HG02588 (cell line): ENCODE measurements around the gene RDM1.
"Not testable (repeated sequence)": the region's sequence is repeated elsewhere in the genome, so short reads cannot be mapped to it uniquely, and the experiment has no call there.

Experiments
- ATAC-seq: cut with Tn5 transposase; IDR thresholded peaks from one replicate; pipeline ENCODE4 v1.9.1; 2021; ENCODE audit warnings: mild to moderate bottlenecking, moderate library complexity; ENCODE audit not compliant: unreplicated experiment

The RDM1 gene

DNA sequence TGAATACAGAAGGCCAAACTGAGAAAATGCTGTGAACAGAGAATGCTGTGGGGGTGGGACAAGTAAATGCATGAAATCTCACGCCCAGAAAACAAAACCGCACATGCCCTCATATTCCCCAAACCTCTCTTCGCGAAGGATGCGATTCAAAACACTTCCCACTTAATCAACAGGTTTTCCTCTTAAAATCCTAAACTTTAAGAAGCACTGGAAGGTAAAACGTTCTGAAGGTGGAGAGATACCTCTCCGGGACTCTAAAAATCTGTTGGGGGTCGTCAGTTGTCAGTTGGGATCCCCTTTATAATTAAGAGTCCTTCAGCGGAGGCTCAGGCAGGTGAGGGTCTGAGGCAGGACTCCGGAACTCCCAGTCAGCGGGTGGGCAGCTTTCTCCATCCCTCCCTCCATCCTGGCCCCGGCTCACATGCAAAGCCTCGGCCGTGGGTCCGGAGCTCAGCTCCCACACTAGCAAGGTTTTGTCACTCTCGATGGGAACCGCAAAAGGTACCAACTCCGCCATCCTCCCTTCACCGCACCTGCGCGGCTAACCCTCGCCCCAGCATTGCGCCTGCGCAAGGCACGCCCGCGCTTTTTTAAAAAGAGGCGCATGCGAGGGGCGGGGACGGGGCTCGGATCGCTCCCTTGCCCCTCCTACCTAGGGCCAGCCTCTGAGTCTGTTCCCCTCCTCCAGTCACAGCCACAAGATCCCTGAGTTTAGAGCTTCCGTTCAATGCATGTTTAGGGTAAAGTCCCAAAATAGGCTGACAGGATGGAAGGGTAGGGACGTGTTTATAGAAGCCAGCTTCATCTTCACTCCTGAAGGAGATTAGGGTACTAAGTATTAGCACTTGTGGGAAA is at the start of gene RDM1:
RDM1 (minus strand) TSS at position 563 of the 855 bp plus-strand sequence; CDS start at position 517, 46 bp downstream.
- ATAC-seq, result peak; percentile 68

DNA sequence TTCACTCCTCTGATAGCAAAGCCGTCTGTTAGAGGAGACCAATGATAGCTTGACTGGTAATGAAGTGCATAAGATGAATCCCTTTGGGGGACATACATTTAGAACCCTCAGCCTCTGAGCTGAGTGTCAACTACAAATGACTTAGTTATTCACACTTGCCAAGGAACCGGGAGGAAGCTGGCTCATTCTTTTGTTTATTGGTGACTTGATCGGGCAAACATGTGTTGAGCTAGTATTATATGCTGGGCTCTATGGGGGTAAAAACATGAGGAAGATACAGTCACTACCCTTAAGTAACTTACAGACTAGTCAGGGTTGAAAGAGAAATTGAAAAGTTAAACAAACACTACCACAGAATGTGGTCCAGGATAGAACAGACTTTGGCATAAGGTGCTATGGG is 47.8 kb upstream of the RDM1 start:
- no peak for ATAC-seq

DNA sequence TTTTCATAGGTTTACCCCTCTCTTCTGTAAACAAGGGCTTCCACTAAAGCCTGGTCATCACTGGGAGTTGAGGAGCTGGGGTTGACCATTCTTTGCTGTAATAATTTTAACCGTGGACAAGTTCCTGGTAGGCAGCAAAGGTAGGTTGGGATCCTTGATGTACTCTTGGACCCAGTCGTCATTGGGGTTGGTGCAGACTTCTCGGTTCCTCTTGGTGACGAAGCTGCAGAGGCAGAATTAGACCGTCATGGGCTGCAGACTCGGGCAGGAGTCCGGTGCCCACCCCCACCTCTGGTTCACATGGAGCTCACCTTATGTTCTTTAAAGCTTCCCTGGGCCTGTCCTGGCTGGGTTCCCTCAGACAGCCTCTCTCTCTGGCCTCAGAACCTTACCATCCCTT is 46.9 kb upstream of the RDM1 start:
- ATAC-seq, result no peak

DNA sequence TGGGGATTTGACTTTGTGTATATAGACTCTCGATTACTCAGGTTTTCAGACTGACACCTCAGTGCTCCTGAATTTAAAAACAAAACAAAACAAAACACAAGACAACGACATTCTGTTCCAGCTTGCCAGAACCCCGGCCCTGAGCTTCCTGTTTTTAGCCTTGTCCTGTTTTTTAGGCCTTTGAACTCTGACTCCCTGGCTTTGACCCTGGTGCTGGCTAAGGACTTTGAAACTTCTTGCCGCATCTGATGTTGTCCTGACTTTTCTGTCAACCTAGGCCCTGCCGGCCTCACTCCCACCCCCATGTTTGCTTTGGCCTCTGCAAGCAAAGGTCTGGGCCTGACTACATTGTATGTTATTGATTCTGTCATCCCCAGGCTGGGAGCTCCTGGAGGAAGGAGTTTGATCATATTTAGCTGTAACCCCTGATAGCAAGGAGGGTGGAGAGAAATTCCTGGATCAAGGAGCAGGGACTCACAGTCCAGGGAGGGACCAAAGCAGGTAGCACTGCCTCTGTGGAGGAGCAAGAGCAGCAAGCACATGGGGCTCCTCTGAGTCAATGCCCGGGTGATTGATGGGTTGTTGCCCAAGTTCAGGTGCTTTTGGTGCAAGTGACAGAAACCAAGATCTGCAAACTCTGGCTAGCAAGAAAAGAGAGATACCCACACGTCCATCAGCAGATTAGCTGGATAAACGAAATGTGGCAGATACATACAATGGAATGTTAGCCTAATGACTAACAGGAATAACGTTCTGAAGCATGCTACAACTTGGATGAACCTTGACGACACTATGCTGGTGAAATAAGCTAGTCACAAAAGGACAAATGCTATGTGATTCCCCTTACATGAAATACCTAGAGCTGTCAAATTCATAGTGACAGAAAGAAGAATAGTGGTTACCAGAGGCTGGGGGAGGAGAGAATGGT is 43.0 kb upstream of the RDM1 start:
- ATAC-seq, result no peak

GRCh38 chr17:35972945-35973332 is 42.4 kb upstream of the RDM1 start:
- no peak for ATAC-seq

DNA sequence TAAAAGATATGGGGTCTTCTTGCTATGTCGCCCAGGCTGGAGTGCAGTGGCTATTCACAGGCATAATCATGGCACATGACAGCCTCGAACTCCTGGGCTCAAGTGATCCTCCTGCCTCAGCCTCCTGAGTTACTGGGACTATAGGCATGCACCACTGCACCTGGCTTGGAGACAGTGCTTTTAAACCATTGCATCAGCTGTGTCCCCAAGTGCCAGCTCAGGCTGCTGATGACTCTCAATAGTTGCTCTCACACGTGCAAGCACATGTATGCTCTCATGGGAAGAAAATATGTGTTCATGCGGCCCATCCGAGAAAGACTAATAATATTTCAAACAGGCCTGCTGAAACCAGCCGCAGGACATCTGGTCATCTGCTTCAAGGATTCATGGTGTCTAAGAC is 42.0 kb upstream of the RDM1 start:
- no peak for ATAC-seq

- ATAC-seq, result no peak
Observed at GRCh38 chr17:35972066-35972465, 41.5 kb upstream of the RDM1 start.

DNA sequence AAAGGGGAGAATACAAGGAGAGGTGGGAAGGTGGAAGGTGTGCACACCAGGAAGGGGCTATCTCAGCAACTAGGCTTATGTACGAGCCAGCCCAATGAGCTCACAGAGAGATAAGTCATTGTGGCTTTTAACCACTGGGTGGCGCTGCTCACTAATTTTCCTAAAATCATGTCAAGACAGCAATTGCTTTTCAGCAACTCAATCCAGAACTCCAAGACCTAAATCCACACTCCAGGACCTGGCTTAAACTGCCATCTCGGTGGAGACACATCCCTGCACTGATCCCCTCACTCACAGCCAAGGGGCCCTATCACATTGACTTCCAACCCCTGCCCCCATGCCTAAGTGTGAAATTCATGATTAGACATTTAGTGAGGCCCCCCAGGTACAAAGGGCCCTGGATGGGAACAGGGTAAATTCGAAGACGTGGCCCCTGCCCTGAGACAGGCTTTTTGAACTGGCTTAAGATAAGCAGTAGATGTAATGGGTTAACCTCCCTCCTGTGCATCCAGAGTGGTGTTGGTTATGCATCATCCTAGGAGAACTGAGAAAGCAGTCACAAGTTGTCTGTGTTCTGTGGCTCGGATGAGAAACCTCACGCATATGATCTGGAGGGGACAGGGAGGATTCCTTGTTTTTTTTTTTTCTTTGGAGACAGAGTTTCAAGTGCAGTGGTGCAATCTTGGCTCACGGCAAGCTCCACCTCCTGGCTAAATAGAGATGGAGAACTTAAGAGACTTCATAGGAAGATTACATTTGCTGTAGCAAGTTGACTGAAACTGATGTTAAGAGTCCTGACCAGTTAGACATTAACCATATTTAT is 39.2 kb upstream of the RDM1 start:
- ATAC-seq, result no peak

- no peak for ATAC-seq
Observed at GRCh38 chr17:35968520-35969054, 38.0 kb upstream of the RDM1 start.

DNA sequence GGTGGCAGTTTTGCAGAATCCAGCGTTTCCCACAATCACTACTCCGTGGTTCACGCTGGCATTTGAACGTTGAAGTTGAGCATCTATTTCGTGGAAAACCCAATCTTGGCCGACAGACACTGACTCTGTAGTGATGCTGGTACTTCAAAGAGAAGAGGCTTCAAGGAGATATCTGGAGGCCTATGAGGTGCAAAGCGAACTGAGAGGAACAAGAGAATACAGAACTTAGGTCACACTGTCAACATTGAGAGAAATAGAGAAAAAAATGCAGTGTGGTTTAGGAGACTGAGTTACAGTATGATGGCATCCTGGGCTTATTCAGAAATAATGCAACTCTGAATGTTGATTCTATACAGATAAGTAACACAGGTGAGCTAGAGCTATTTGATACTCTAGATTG is 34.7 kb upstream of the RDM1 start:
- no peak for ATAC-seq

DNA sequence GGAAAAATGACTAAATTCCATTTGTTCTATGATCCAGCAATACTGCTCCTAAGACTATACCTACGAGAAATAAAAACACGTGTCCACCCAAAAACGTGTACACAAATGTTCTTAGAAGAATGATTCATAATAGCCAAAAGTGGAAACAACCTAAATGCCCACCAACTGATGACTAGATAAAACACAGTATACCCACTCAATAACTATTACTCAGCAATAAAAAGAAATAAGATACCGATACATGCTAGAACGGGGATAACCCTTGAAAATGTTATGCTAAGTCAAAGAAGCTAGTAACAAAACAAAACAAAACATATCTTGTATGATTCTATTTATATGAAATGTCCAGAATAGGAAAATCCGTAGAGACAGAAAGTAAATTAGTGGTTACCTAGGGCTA is 33.1 kb upstream of the RDM1 start:
- ATAC-seq, result no peak

DNA sequence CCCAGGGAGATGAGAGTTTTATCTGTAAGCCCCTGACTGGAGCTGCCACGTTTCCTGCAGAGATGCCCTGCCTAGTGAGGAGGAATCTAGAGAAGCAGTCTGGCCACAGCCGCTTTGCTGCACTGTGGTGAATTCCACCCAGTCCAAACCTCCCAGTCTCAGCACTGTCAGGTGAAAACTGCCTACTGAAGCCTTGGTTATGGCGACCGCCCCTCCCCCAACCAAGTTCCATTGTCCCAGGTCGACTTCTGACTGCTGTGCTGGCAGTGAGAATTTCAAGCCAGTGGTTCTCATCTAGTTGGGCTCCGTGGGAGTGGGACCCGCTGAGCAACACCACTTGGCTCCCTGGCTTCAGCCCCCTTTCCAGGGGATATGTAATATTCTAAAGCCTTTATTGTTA is 23.1 kb upstream of the RDM1 start:
- no peak for ATAC-seq

DNA sequence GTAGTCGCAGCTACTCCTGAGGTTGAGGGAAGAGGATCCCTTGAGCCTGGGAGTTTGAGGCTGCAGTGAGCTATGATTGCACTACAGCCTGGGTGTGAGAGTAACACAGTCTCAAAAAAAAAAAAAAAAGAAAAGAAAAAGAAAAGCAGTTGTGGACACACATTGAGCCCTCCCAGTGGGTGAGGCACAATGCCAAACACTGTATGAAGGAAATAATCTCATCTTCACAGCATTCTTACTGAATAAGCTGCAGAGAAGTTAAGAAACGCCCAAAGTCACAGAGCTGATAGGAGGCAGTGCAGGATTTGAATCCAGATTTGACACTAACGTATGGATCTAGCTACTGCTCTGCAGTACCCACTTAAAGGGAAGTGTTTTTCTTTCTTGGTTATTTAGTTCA is 18.8 kb upstream of the RDM1 start:
- no peak for ATAC-seq

GRCh38 chr17:35948092-35948491 is 17.5 kb upstream of the RDM1 start:
- ATAC-seq, result no peak

DNA sequence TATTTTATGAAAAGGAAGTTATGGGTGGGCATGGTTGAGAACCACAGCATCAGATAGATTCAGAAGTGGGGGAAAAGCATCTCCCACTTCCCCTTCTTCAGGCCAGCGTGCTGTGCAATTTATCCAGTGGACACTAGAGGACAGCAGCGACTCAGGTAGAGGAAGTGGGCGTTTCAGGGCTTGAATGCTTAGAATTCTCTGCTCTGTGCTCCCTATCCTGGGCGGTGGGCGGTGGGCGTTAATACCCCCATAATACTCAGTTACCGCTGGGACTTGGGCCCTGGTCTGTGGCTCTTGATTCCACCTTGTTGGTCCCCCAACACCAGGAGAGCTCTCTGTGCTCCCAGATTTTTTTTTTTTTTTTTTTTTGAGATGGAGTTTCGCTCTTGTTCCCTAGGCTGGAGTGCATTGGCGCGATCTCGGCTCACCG is 16.6 kb upstream of the RDM1 start:
- ATAC-seq, result no peak

GRCh38 chr17:35944151-35944550 is 13.6 kb upstream of the RDM1 start:
- ATAC-seq, result no peak

GRCh38 chr17:35943537-35943936 is 13.0 kb upstream of the RDM1 start, which contains the start of gene LYZL6:
TSS of gene LYZL6 (minus strand) at chr17:35943713. CDS start at chr17:35939356, 4,357 bp downstream.
- no peak for ATAC-seq

- no peak for ATAC-seq
Observed at GRCh38 chr17:35942588-35943186, 12.1 kb upstream of the RDM1 start.

GRCh38 chr17:35938492-35938891 is 7.9 kb upstream of the RDM1 start:
- not testable (repeated sequence) for ATAC-seq

- ATAC-seq, result no peak
Observed at GRCh38 chr17:35936063-35936462, 5.5 kb upstream of the RDM1 start.
